Esophagus muscularis mucosa (tissue), 4 donors: Measurements from ENCODE around the gene PLAC1. TPM values are rescaled to one million over a fixed set of nuclear protein-coding genes. Genes with fewer than 3 reads are reported as not detected.

Experiments used
- DNase-seq: peaks from one replicate; pipeline ENCODE4 v3.0.0-alpha.2; 2017; ENCODE audit errors: extremely low spot score
- H3K27ac ChIP-seq, 4 donors: fragments of 200-600 bp; sonication (generic); replicated peaks in 1 of 4; 1 replicate in 3 of 4; 2 replicates in 1 of 4; pipeline ENCODE4 v1.5.1; 2016 to 2019; ENCODE audit warnings: mild to moderate bottlenecking in 1 of 4
- H3K27me3 ChIP-seq, 4 donors: fragments of 200-600 bp; sonication (generic); one replicate each; pipeline versions ENCODE4 v1.5.1 to v1.6.0; 2016 to 2019
- H3K36me3 ChIP-seq, 4 donors: fragments of 200-600 bp; sonication (generic); one replicate each; pipeline ENCODE4 v1.5.1; 2016 to 2019
- H3K4me1 ChIP-seq, 4 donors: fragments of 200-600 bp; sonication (generic); one replicate each; pipeline ENCODE4 v1.5.1; 2016 to 2019
- H3K4me3 ChIP-seq, 4 donors: fragments of 200-600 bp; sonication (generic); 1 replicate in 2 of 4; 2 replicates in 2 of 4; pipeline ENCODE4 v1.5.1; 2016 to 2019; ENCODE audit warnings: mild to moderate bottlenecking in 4 of 4, moderate library complexity in 1 of 4
- H3K9me3 ChIP-seq, 4 donors: fragments of 200-600 bp; sonication (generic); 1 replicate in 3 of 4; 2 replicates in 1 of 4; pipeline ENCODE4 v1.5.1; 2016 to 2019
- CTCF ChIP-seq, 3 experiments: fragments of 200-600 bp in 2 of 3; fragments of 450-650 bp in 1 of 3; sonication (generic) in 2 of 3; IDR thresholded peaks; one replicate each; pipeline ENCODE4 v1.5.1; 2017 to 2019; ENCODE audit warnings: antibody characterized with exemption in 3 of 3, mild to moderate bottlenecking in 2 of 3, moderate library complexity in 1 of 3
- EP300 ChIP-seq: sonication (generic); formaldehyde crosslinking; IDR thresholded peaks from one replicate; pipeline ENCODE4 v1.6.1; 2017; ENCODE audit warnings: antibody characterized with exemption
- POLR2A ChIP-seq: fragments of 450-650 bp; IDR thresholded peaks from one replicate; pipeline ENCODE4 v1.6.1; 2017; ENCODE audit warnings: antibody characterized with exemption, moderate library complexity, mild to moderate bottlenecking, low read depth
- POLR2AphosphoS5 ChIP-seq, 2 donors: sonication (generic); formaldehyde crosslinking; IDR thresholded peaks; one replicate each; pipeline ENCODE4 v1.6.1; 2017; ENCODE audit warnings: antibody characterized with exemption in 2 of 2
- WGBS: methylation state at CpG from one replicate; pipeline ENCODE4 v1.1.5; 2018; 5-methylcytosine and 5-hydroxymethylcytosine counted together
- intact Hi-C: fragments of 100-400 bp; cut with DNase I; formaldehyde crosslinking; loops from one replicate; pipeline ENCODE4 v1.15.1; 2023
- total RNA-seq, 4 donors: library from RNA; depleted of rRNA; stranded (reverse); fragments of >200 nt; gene quantifications; one replicate each; pipeline versions ENCODE4 v1.1.0 to v1.2.1, GENCODE V29; 2016

PLAC1 gene
- total RNA-seq, 4 donors from 2014 or later = not detected

- intact Hi-C loops = no loop called here
- no peaks in the 10 kb centered on the region for H3K27me3 ChIP-seq
- no peak overlapping the region for H3K27ac ChIP-seq
- 79% methylated on average over 1 of the region's 1 CpG for whole genome bisulfite sequencing
- H3K9me3 ChIP-seq = no peaks in the 10 kb centered on the region
- H3K4me3 ChIP-seq = no peak overlapping the region
- DNase-seq = no peak
- TF ChIP-seq EP300 = no peak
- TF ChIP-seq POLR2AphosphoS5 (IDR thresholded peaks at IDR 0.05) = no peak
- TF ChIP-seq CTCF (IDR thresholded peaks at IDR 0.05) = no peak
- no peak for TF ChIP-seq POLR2A
- H3K36me3 ChIP-seq = no peaks in the 10 kb centered on the region
- H3K4me1 ChIP-seq = peaks cover 0 to 15% (median 1%) of the 10 kb centered on the region in 4 donors
These were observed 50.1 kb downstream of the PLAC1 start for GRCh38 chrX:134608153-134608552.

- peaks cover 0 to 15% (median 1%) of the 10 kb centered on the region in 4 donors for H3K4me1 ChIP-seq
- H3K9me3 ChIP-seq = no peaks in the 10 kb centered on the region
- no peaks in the 10 kb centered on the region for H3K36me3 ChIP-seq
- TF ChIP-seq EP300 (no peak), POLR2A (no peak), CTCF (IDR thresholded peaks at IDR 0.05) (no peak), POLR2AphosphoS5 (IDR thresholded peaks at IDR 0.05) (no peak)
- intact Hi-C loops = no loop called here
- H3K27me3 ChIP-seq = no peaks in the 10 kb centered on the region
- no peak overlapping the region for H3K27ac ChIP-seq
- no peak overlapping the region for H3K4me3 ChIP-seq
- DNase-seq = no peak
- WGBS = 90% methylated on average over 6 of the region's 6 CpGs
These were observed 50.7 kb downstream of the PLAC1 start for GRCh38 chrX:134607523-134607922.

- Histone ChIP-seq H3K9me3 (no peaks in the 10 kb centered on the region), H3K27me3 (peaks cover 0 to under 1% (median 0%) of the 10 kb centered on the region in 4 donors), H3K27ac (no peak overlapping the region), H3K4me1 (peaks cover 0 to 15% (median 1%) of the 10 kb centered on the region in 4 donors), H3K4me3 (no peak overlapping the region), H3K36me3 (no peaks in the 10 kb centered on the region)
- WGBS = 46% methylated on average over 4 of the region's 4 CpGs
- intact Hi-C loops = no loop called here
- no peak for DNase-seq
- TF ChIP-seq POLR2A (no peak), EP300 (no peak), POLR2AphosphoS5 (IDR thresholded peaks at IDR 0.05) (no peak), CTCF (IDR thresholded peaks at IDR 0.05) (no peak)
These were observed 53.5 kb downstream of the PLAC1 start for GRCh38 chrX:134604701-134605311.

GRCh38 chrX:134603806-134604700, 54.2 kb downstream of the PLAC1 start:
- H3K4me3 ChIP-seq = no peak overlapping the region

More at GRCh38 chrX:134603806-134604700, 54.2 kb downstream of the PLAC1 start:
- no peaks in the 10 kb centered on the region for H3K36me3 ChIP-seq
- 69% methylated on average over 3 of the region's 3 CpGs for WGBS
- intact Hi-C loops = no loop called here
- peaks cover 0 to 3% (median 0%) of the 10 kb centered on the region in 4 donors for H3K27me3 ChIP-seq
- H3K9me3 ChIP-seq = no peaks in the 10 kb centered on the region
- no peak for DNase-seq
- H3K4me1 ChIP-seq = peaks cover 0 to 15% (median 1%) of the 10 kb centered on the region in 4 donors
- no peak for TF ChIP-seq POLR2A
- TF ChIP-seq CTCF (IDR thresholded peaks at IDR 0.05) = peak in 1 of 3 experiments; percentile 12
- TF ChIP-seq POLR2AphosphoS5 (IDR thresholded peaks at IDR 0.05) = peak; percentile 11 to 45
- no peak overlapping the region for H3K27ac ChIP-seq
